ENCODE results near the gene ANKRD18A.
"Not testable (repeated sequence)": the region's sequence is repeated elsewhere in the genome, so short reads cannot be mapped to it uniquely, and the experiment has no call there.

DNA sequence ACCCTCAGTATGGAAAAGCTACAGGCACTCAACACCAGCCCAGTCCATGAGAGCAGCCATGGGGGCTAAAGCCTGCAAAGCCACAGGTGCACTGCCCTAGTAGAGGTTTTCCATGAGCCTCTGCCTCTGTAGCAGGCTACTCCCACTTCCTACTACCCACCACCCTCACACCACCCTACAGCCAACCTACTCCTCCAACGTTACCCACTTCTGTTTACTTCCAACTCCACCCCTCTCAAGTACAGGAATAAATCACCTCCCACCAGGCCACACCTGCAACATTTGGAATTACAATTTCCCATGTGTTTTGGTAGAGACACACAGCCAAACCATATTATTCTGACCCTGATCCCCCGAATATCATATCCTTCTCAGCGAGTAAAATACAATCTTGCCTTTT, 61.2 kb downstream of the ANKRD18A start:
- TF ChIP-seq EZH2 (IDR thresholded peaks at IDR 0.05; ENCODE audit: insufficient read depth, poor library complexity, severe bottlenecking); EZH2phosphoT487 (IDR thresholded peaks at IDR 0.05; ENCODE audit: insufficient read depth, low read depth): not testable (repeated sequence)
